IMR-90 (cell line): ENCODE results near the gene KLHL30. TPM values are rescaled to one million over a fixed set of nuclear protein-coding genes. Genes with fewer than 3 reads are reported as not detected.

Experiments used
- ATAC-seq: fragments of 200-7000 bp; cut with Tn5 transposase; 2 replicates; pipeline ENCODE4 v1.9.1; 2020; ENCODE audit warnings: low read depth, mild to moderate bottlenecking, moderate library complexity
- BruUV-seq: library from RNA; stranded (reverse); fragments of 400-500 nt; replicated peaks from 2 replicates; lab custom pipeline; 2021; lab: Mats Ljungman, UMichigan
- CTCF ChIA-PET: fragments of 300-600 bp; formaldehyde crosslinking; extraction: SDS; loops from one replicate; lab custom pipeline; 2021; ENCODE audit warnings: antibody characterized with exemption; lab: Yijun Ruan, JAX
- POLR2A ChIA-PET: fragments of 300-600 bp; sonication (Branson Sonifier 250); formaldehyde crosslinking; loops from one replicate; lab custom pipeline; 2022; ENCODE audit warnings: antibody characterized with exemption; ENCODE audit not compliant: unreplicated experiment; lab: Charles Lee
- DNase-seq: peaks from one replicate; pipeline ENCODE4 v3.0.0; 2013
- H2AFZ ChIP-seq: replicated peaks from 2 replicates; pipeline ENCODE3; 2013; ENCODE audit warnings: low read length, mild to moderate bottlenecking; ENCODE audit not compliant: poor library complexity
- H2AK5ac ChIP-seq: 2 replicates; pipeline ENCODE4 v1.6.1; 2013; ENCODE audit warnings: low read depth, low read length, inconsistent platforms
- H2AK9ac ChIP-seq: replicated peaks from 2 replicates; pipeline ENCODE3; 2013; ENCODE audit warnings: mild to moderate bottlenecking, low read depth, low read length, moderate library complexity; ENCODE audit not compliant: poor library complexity
- H2BK120ac ChIP-seq: 2 replicates; pipeline ENCODE4 v1.6.1; 2013; ENCODE audit warnings: low read depth, low read length, inconsistent platforms
- H2BK15ac ChIP-seq: 3 replicates; pipeline ENCODE4 v1.6.1; 2013; ENCODE audit warnings: low read depth, low read length, inconsistent platforms
- H2BK20ac ChIP-seq: 2 replicates; pipeline ENCODE4 v1.6.1; 2013; ENCODE audit warnings: low read depth, mild to moderate bottlenecking, inconsistent platforms, low read length, moderate library complexity
- H2BK5ac ChIP-seq: 2 replicates; pipeline ENCODE4 v1.6.1; 2013; ENCODE audit warnings: mild to moderate bottlenecking, low read depth, low read length, inconsistent platforms; ENCODE audit not compliant: poor library complexity, severe bottlenecking
- H3K14ac ChIP-seq: replicated peaks from 2 replicates; pipeline ENCODE4 v1.6.1; 2013; ENCODE audit warnings: low read depth, low read length, inconsistent platforms
- H3K18ac ChIP-seq: 2 replicates; pipeline ENCODE4 v1.6.1; 2013; ENCODE audit warnings: low read depth, low read length, control low read depth
- H3K23ac ChIP-seq: 2 replicates; pipeline ENCODE4 v1.6.1; 2013; ENCODE audit warnings: low read depth, low read length, inconsistent platforms
- H3K27ac ChIP-seq: 2 replicates; pipeline ENCODE4 v1.5.1; 2013; ENCODE audit warnings: mild to moderate bottlenecking, control low read depth, low read length; ENCODE audit not compliant: insufficient read depth
- H3K27me3 ChIP-seq: 2 replicates; pipeline ENCODE4 v1.6.1; 2013; ENCODE audit warnings: low read length; ENCODE audit not compliant: control insufficient read depth, insufficient read depth
- H3K36me3 ChIP-seq: 2 replicates; pipeline ENCODE4 v1.6.1; 2013; ENCODE audit warnings: low read length, mixed read lengths; ENCODE audit not compliant: control insufficient read depth, insufficient read depth
- H3K4ac ChIP-seq: 2 replicates; pipeline ENCODE4 v1.6.1; 2013; ENCODE audit warnings: low read depth, low read length, inconsistent platforms
- H3K4me1 ChIP-seq: 2 replicates; pipeline ENCODE4 v1.6.1; 2013; ENCODE audit warnings: low read length, mixed read lengths; ENCODE audit not compliant: control insufficient read depth, insufficient read depth
- H3K4me2 ChIP-seq: 2 replicates; pipeline ENCODE4 v1.6.1; 2013; ENCODE audit warnings: low read depth, mild to moderate bottlenecking, control low read depth, low read length, moderate library complexity
- H3K4me3 ChIP-seq: 2 replicates; pipeline ENCODE4 v1.5.1; 2013; ENCODE audit warnings: low read depth, mild to moderate bottlenecking, control low read depth, low read length, moderate library complexity; ENCODE audit not compliant: insufficient read depth
- H3K56ac ChIP-seq: 2 replicates; pipeline ENCODE4 v1.6.1; 2013; ENCODE audit warnings: low read length, inconsistent platforms; ENCODE audit not compliant: insufficient read depth; ENCODE audit errors: extremely low read depth
- H3K79me1 ChIP-seq, 2 experiments: 2 replicates each; pipeline ENCODE4 v1.6.1; 2013; ENCODE audit warnings: low read length in 2 of 2, inconsistent platforms in 1 of 2, low read depth in 1 of 2
- H3K9ac ChIP-seq: 2 replicates; pipeline ENCODE4 v1.6.1; 2013; ENCODE audit warnings: low read depth, low read length, control low read depth
- H3K9me1 ChIP-seq: 2 replicates; pipeline ENCODE4 v1.6.1; 2013; ENCODE audit warnings: low read length, inconsistent platforms; ENCODE audit not compliant: insufficient read depth
- H3K9me3 ChIP-seq: 2 replicates; pipeline ENCODE4 v1.6.1; 2013; ENCODE audit warnings: low read length; ENCODE audit not compliant: control insufficient read depth, insufficient read depth
- H4K20me1 ChIP-seq: 2 replicates; pipeline ENCODE4 v1.6.1; 2013; ENCODE audit warnings: low read length, inconsistent platforms; ENCODE audit not compliant: insufficient read depth
- H4K5ac ChIP-seq: 2 replicates; pipeline ENCODE4 v1.6.1; 2013; ENCODE audit warnings: mild to moderate bottlenecking, low read depth, low read length, control low read depth
- H4K8ac ChIP-seq, 2 experiments: 2 replicates each; pipeline ENCODE4 v1.6.1; 2013; ENCODE audit warnings: low read depth in 2 of 2, low read length in 2 of 2, control low read depth in 1 of 2, inconsistent platforms in 1 of 2
- H4K91ac ChIP-seq: 2 replicates; pipeline ENCODE4 v1.6.1; 2013; ENCODE audit warnings: low read depth, low read length, inconsistent platforms; ENCODE audit not compliant: insufficient read depth
- CHD1 ChIP-seq: IDR thresholded peaks from 2 replicates; pipeline ENCODE4 v1.6.1; 2012; ENCODE audit warnings: low read depth, low read length, improper control_type of control experiment
- MAZ ChIP-seq: IDR thresholded peaks from 2 replicates; pipeline ENCODE4 v1.6.1; 2012; ENCODE audit warnings: low read depth, mild to moderate bottlenecking, low read length, improper control_type of control experiment, moderate library complexity, borderline replicate concordance
- MXI1 ChIP-seq: IDR thresholded peaks from 2 replicates; pipeline ENCODE4 v1.6.1; 2012; ENCODE audit warnings: low read depth, mild to moderate bottlenecking, low read length, moderate library complexity, borderline replicate concordance
- POLR2A ChIP-seq: IDR thresholded peaks from 2 replicates; pipeline ENCODE4 v1.6.1; 2012; ENCODE audit warnings: mild to moderate bottlenecking, low read depth, low read length
- RAD21 ChIP-seq: IDR thresholded peaks from 2 replicates; pipeline ENCODE4 v1.6.1; 2012; ENCODE audit warnings: low read length, improper control_type of control experiment
- SMC3 ChIP-seq: fragments of 150-350 bp; IDR thresholded peaks from 2 replicates; pipeline ENCODE4 v1.6.1; 2016; ENCODE audit warnings: low read depth, mild to moderate bottlenecking, antibody characterized with exemption, low read length, moderate library complexity
- USF2 ChIP-seq: fragments of 150-350 bp; IDR thresholded peaks from 2 replicates; pipeline ENCODE4 v1.6.1; 2017; ENCODE audit warnings: mild to moderate bottlenecking, antibody characterized with exemption, low read length, low read depth
- WGBS, 2 experiments: methylation state at CpG; one replicate each; pipeline versions ENCODE4 v1.1.5 to v1.1.7; 2013; ENCODE audit warnings: missing lambda C conversion rate in 2 of 2; ENCODE audit not compliant: insufficient read length in 1 of 2; ENCODE audit errors: extremely low coverage in 2 of 2; 5-methylcytosine and 5-hydroxymethylcytosine counted together
- dilution Hi-C: fragments of 300-500 bp; cut with HindIII; formaldehyde crosslinking; loops from one replicate; pipeline ENCODE4 v1.14.3; 2018; ENCODE audit warnings: low sequenced_read_pairs; ENCODE audit not compliant: unreplicated experiment
- in situ Hi-C: fragments of 300-500 bp; cut with MboI; formaldehyde crosslinking; loops from 3 replicates; pipeline ENCODE4 v1.14.3; 2019; ENCODE audit warnings: low sequenced_read_pairs, inconsistent platforms, mixed read lengths
- intact Hi-C: fragments of 100-400 bp; cut with micrococcal nuclease; formaldehyde crosslinking; loops from 2 replicates; pipeline ENCODE4 v1.10.0; 2022
- polyA plus RNA-seq, 3 experiments: library from polyadenylated mRNA; depleted of rRNA; stranded (reverse); fragments of >200 nt; gene quantifications; 2 replicates each; pipeline ENCODE4 v1.2.3, GENCODE V29; 2012; ENCODE audit warnings: low replicate concordance in 1 of 3
- total RNA-seq: library from RNA; depleted of rRNA; stranded (reverse); fragments of >200 nt; gene quantifications from 2 replicates; pipeline ENCODE4 v1.2.3, GENCODE V29; 2012
- TF ChIP-seq, protein P1 (sequence below): conservative IDR thresholded peaks from 2 replicates; pipeline ENCODE4 v1.5.1; 2012; ENCODE audit warnings: mild to moderate bottlenecking, low read depth, low read length, improper control_type of control experiment

Gene KLHL30
- total and polyA plus RNA-seq, 2 of the 4 experiments (the other 2 are of a cell fraction), result under 0.01 to 0.03 TPM

- Histone ChIP-seq H3K27ac (no peak overlapping the region), H3K9me3 (no peaks in the 10 kb centered on the region), H2AFZ (no peak overlapping the region), H3K9ac (no peak overlapping the region), H2BK15ac (no peak overlapping the region), H4K5ac (no peak overlapping the region), H3K18ac (no peak overlapping the region), H3K56ac (no peak overlapping the region), H2BK120ac (no peak overlapping the region), H3K36me3 (no peaks in the 10 kb centered on the region), H3K23ac (no peak overlapping the region), H4K91ac (no peak overlapping the region), H3K4me2 (no peak overlapping the region), H2BK5ac (no peak overlapping the region), H3K4ac (no peak overlapping the region), H3K79me1 (no peaks in the 10 kb centered on the region), H3K14ac (no peak overlapping the region), H3K4me3 (no peak overlapping the region), H2BK20ac (no peak overlapping the region), H3K9me1 (peaks cover 5% of the 10 kb centered on the region; the same call in 1 of the 2 replicates), H4K8ac (no peak overlapping the region), H4K20me1 (no peaks in the 10 kb centered on the region), H2AK9ac (no peak overlapping the region), H3K4me1 (peaks cover 4% of the 10 kb centered on the region; the same call in 1 of the 2 replicates), H2AK5ac (no peak overlapping the region), H3K27me3 (peaks cover 33% of the 10 kb centered on the region)
- DNase-seq (no peak), ATAC-seq (no peak)
- intact Hi-C loops, result loop anchor here (1.0 to 5.0 kb wide), 2 partner anchors 143 to 263 kb away; partner anchors contain the start of gene RAMP1
- dilution Hi-C loops, result no loop called here
- in situ Hi-C loops, result no loop called here
- TF ChIP-seq USF2 (no peak), MAZ (no peak), MXI1 (no peak), RAD21 (no peak), CHD1 (no peak), SMC3 (no peak), POLR2A (no peak)
- TF ChIP-seq, protein P1, sequence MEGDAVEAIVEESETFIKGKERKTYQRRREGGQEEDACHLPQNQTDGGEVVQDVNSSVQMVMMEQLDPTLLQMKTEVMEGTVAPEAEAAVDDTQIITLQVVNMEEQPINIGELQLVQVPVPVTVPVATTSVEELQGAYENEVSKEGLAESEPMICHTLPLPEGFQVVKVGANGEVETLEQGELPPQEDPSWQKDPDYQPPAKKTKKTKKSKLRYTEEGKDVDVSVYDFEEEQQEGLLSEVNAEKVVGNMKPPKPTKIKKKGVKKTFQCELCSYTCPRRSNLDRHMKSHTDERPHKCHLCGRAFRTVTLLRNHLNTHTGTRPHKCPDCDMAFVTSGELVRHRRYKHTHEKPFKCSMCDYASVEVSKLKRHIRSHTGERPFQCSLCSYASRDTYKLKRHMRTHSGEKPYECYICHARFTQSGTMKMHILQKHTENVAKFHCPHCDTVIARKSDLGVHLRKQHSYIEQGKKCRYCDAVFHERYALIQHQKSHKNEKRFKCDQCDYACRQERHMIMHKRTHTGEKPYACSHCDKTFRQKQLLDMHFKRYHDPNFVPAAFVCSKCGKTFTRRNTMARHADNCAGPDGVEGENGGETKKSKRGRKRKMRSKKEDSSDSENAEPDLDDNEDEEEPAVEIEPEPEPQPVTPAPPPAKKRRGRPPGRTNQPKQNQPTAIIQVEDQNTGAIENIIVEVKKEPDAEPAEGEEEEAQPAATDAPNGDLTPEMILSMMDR, result no peak
- WGBS, 2 experiments, result 67% methylated on average over 8 of the region's 15 CpGs; no CpG with 5 or more reads in 1 of the 2 experiments
- POLR2A ChIA-PET, result no interaction called here
- BruUV-seq, result no TSS peak
- CTCF ChIA-PET, result interaction anchor here (0.6 to 1.2 kb wide), 2 partner anchors 90 to 145 kb away, joined by 3 to 4 read pairs; no protein-coding TSS in a partner anchor
Measured at GRCh38 chr2:238119756-238120462, 18.6 kb upstream of the KLHL30 start.
